ENCODE results near the gene A4GALT. TPM values are rescaled to one million over a fixed set of nuclear protein-coding genes. Genes with fewer than 3 reads are reported as not detected.

A4GALT gene
- total and polyA plus RNA-seq, 2 experiments from 2014 or later = 7.0 to 16.2 TPM

DNA sequence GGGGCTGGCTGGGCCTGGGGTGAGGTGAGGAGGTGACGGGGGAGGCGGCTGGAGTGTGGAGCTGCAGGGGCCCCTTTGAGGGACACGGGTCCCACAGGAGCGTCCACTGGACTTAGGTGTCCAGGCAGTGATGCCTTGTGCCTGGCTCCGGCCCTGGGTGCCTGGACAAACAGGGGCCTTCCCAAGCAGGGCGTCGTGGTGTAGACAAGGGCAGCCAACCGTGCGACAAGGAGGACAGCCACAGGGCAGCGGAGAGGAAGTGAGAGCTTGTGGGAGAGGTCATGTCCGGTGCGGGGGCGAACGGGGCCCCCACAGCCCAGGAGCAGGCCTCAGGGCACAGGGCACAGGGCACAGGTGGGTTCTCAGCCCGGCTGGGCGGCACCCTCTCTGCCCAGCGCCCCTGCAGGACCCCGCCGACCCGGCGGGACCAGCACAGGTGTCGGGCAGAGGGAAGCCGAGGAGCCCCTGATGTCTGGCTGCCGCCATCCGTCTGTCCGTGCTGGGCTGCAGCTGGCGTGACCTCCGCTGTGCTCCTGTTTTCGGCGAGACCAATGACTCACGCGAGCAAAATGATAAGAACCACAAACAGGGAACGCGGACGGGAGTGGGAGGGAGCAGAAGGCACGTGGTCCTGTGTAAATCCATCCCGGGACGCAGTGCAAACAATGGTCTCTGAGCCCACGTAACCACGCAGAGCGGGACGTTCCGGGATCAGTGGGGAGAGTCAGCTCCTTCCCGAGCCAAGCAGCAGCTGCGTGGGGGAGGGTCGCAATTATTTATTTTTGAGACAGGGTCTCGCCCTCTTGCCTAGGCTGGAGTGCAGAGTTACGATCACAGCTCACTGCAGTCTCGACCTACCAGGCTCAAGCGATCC is 49.1 kb upstream of the A4GALT start:
- Histone ChIP-seq H3K27me3 (ENCODE audit: insufficient read depth) (no peaks in the 10 kb centered on the region), H2AFZ (peak overlapping the region; percentile 76), H3K4me1 (ENCODE audit: insufficient read depth) (no peaks in the 10 kb centered on the region; the same call in 1 of the 2 replicates), H3K79me2 (replicated peaks; ENCODE audit: insufficient read depth) (no peaks in the 10 kb centered on the region), H3K27ac (ENCODE audit: low read depth) (no peak overlapping the region), H3K36me3 (ENCODE audit: insufficient read depth) (no peaks in the 10 kb centered on the region), H3K9me2 (ENCODE audit: insufficient read depth) (no peaks in the 10 kb centered on the region), H3F3A (replicated peaks; ENCODE audit: low read depth) (no peaks in the 10 kb centered on the region), H3K4me3 (no peak overlapping the region), H4K20me1 (replicated peaks; ENCODE audit: insufficient read depth) (no peaks in the 10 kb centered on the region), H3K4me2 (no peak overlapping the region)
- no peak overlapping the region for H3K4me3 Mint-ChIP-seq
- no peak for TF ChIP-seq EZH2phosphoT487 (IDR thresholded peaks at IDR 0.05; ENCODE audit: unreplicated experiment)
- no peak for TF ChIP-seq CREB1 (CRISPR knock-in tag; IDR thresholded peaks at IDR 0.05; ENCODE audit: low read depth)
- TF ChIP-seq, protein P1, sequence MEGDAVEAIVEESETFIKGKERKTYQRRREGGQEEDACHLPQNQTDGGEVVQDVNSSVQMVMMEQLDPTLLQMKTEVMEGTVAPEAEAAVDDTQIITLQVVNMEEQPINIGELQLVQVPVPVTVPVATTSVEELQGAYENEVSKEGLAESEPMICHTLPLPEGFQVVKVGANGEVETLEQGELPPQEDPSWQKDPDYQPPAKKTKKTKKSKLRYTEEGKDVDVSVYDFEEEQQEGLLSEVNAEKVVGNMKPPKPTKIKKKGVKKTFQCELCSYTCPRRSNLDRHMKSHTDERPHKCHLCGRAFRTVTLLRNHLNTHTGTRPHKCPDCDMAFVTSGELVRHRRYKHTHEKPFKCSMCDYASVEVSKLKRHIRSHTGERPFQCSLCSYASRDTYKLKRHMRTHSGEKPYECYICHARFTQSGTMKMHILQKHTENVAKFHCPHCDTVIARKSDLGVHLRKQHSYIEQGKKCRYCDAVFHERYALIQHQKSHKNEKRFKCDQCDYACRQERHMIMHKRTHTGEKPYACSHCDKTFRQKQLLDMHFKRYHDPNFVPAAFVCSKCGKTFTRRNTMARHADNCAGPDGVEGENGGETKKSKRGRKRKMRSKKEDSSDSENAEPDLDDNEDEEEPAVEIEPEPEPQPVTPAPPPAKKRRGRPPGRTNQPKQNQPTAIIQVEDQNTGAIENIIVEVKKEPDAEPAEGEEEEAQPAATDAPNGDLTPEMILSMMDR (conservative IDR thresholded peaks at IDR 0.05; ENCODE audit: low read depth in 2 of 2) = no peak
- no peak for TF ChIP-seq ZNF114 (CRISPR knock-in tag; IDR thresholded peaks at IDR 0.05)
- TF ChIP-seq STAT1 (IDR thresholded peaks at IDR 0.05; ENCODE audit: unreplicated experiment) = no peak
- peaks cover 4% of the 10 kb centered on the region for H3K27me3 Mint-ChIP-seq (ENCODE audit: insufficient read depth, low read depth, poor library complexity)
- no peaks in the 10 kb centered on the region for H3K9me3 Mint-ChIP-seq
- DNase-seq (ENCODE audit: low spot score) = no peak
- peaks cover 10% of the 10 kb centered on the region; the same call in 2 of the 3 replicates for H3K4me1 Mint-ChIP-seq
- no peak overlapping the region for H3K27ac Mint-ChIP-seq
- no peak for ATAC-seq
- H3K36me3 Mint-ChIP-seq (ENCODE audit: low read depth) = no peaks in the 10 kb centered on the region

DNA sequence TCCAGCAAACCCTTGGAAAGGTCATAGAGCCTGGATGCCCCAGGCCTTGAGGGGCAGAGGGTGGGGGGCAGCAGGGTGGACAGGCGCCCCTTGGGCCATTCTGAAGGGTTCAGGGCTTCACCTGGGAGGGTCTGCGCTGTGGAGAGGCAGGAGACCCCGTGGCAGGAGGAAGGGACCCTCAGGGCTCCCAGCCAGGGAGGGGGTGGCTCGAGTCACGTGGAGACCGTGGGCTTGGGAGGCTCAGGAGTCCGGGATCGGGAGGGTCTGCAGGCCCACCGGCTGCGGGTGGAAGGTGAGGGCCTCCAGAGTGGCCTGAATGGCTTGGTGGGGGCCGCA is 48.5 kb upstream of the A4GALT start:
- Histone ChIP-seq H3K4me1 (ENCODE audit: insufficient read depth) (no peaks in the 10 kb centered on the region; the same call in 1 of the 2 replicates), H3K4me2 (no peak overlapping the region), H3K79me2 (replicated peaks; ENCODE audit: insufficient read depth) (no peaks in the 10 kb centered on the region), H4K20me1 (replicated peaks; ENCODE audit: insufficient read depth) (no peaks in the 10 kb centered on the region), H2AFZ (no peak overlapping the region), H3K36me3 (ENCODE audit: insufficient read depth) (no peaks in the 10 kb centered on the region), H3F3A (replicated peaks; ENCODE audit: low read depth) (no peaks in the 10 kb centered on the region), H3K27ac (ENCODE audit: low read depth) (no peak overlapping the region), H3K4me3 (no peak overlapping the region), H3K9me2 (ENCODE audit: insufficient read depth) (no peaks in the 10 kb centered on the region), H3K27me3 (ENCODE audit: insufficient read depth) (no peaks in the 10 kb centered on the region)
- TF ChIP-seq, protein P2, sequence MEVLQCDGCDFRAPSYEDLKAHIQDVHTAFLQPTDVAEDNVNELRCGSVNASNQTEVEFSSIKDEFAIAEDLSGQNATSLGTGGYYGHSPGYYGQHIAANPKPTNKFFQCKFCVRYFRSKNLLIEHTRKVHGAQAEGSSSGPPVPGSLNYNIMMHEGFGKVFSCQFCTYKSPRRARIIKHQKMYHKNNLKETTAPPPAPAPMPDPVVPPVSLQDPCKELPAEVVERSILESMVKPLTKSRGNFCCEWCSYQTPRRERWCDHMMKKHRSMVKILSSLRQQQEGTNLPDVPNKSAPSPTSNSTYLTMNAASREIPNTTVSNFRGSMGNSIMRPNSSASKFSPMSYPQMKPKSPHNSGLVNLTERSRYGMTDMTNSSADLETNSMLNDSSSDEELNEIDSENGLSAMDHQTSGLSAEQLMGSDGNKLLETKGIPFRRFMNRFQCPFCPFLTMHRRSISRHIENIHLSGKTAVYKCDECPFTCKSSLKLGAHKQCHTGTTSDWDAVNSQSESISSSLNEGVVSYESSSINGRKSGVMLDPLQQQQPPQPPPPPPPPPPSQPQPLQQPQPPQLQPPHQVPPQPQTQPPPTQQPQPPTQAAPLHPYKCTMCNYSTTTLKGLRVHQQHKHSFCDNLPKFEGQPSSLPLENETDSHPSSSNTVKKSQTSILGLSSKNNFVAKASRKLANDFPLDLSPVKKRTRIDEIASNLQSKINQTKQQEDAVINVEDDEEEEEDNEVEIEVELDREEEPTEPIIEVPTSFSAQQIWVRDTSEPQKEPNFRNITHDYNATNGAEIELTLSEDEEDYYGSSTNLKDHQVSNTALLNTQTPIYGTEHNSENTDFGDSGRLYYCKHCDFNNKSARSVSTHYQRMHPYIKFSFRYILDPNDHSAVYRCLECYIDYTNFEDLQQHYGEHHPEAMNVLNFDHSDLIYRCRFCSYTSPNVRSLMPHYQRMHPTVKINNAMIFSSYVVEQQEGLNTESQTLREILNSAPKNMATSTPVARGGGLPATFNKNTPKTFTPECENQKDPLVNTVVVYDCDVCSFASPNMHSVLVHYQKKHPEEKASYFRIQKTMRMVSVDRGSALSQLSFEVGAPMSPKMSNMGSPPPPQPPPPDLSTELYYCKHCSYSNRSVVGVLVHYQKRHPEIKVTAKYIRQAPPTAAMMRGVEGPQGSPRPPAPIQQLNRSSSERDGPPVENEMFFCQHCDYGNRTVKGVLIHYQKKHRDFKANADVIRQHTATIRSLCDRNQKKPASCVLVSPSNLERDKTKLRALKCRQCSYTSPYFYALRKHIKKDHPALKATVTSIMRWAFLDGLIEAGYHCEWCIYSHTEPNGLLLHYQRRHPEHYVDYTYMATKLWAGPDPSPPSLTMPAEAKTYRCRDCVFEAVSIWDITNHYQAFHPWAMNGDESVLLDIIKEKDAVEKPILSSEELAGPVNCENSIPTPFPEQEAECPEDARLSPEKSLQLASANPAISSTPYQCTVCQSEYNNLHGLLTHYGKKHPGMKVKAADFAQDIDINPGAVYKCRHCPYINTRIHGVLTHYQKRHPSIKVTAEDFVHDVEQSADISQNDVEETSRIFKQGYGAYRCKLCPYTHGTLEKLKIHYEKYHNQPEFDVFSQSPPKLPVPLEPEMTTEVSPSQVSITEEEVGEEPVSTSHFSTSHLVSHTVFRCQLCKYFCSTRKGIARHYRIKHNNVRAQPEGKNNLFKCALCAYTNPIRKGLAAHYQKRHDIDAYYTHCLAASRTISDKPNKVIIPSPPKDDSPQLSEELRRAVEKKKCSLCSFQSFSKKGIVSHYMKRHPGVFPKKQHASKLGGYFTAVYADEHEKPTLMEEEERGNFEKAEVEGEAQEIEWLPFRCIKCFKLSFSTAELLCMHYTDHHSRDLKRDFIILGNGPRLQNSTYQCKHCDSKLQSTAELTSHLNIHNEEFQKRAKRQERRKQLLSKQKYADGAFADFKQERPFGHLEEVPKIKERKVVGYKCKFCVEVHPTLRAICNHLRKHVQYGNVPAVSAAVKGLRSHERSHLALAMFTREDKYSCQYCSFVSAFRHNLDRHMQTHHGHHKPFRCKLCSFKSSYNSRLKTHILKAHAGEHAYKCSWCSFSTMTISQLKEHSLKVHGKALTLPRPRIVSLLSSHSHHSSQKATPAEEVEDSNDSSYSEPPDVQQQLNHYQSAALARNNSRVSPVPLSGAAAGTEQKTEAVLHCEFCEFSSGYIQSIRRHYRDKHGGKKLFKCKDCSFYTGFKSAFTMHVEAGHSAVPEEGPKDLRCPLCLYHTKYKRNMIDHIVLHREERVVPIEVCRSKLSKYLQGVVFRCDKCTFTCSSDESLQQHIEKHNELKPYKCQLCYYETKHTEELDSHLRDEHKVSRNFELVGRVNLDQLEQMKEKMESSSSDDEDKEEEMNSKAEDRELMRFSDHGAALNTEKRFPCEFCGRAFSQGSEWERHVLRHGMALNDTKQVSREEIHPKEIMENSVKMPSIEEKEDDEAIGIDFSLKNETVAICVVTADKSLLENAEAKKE (CRISPR knock-in tag; IDR thresholded peaks at IDR 0.05) = no peak
- TF ChIP-seq ZNF331 (CRISPR knock-in tag; IDR thresholded peaks at IDR 0.05; ENCODE audit: low read depth) (no peak), POLR2AphosphoS5 (IDR thresholded peaks at IDR 0.05; ENCODE audit: low read depth) (no peak)
- TF ChIP-seq, protein P1 (conservative IDR thresholded peaks at IDR 0.05; ENCODE audit: low read depth in 2 of 2) = no peak
- Mint-ChIP-seq H3K36me3 (ENCODE audit: low read depth) (no peaks in the 10 kb centered on the region), H3K27ac (no peak overlapping the region), H3K4me1 (peaks cover 10% of the 10 kb centered on the region; the same call in 2 of the 3 replicates), H3K4me3 (no peak overlapping the region), H3K9me3 (no peaks in the 10 kb centered on the region), H3K27me3 (ENCODE audit: insufficient read depth, low read depth, poor library complexity) (peaks cover 4% of the 10 kb centered on the region)
- DNase-seq (ENCODE audit: low spot score) (no peak), ATAC-seq (no peak)
